AG09319 (cell line): Measurements from ENCODE around the gene SLAIN2.

ENCODE experiments used
- DNase-seq: peaks from one replicate; pipeline ENCODE4 v3.0.0-alpha.2; 2010; ENCODE audit warnings: low read depth; ENCODE audit errors: extremely low read depth
- TF ChIP-seq, protein P1 (sequence below): IDR thresholded peaks from 2 replicates; pipeline ENCODE4 v1.5.1; 2011; ENCODE audit warnings: low read depth, mild to moderate bottlenecking, inconsistent platforms, low read length, moderate library complexity

The SLAIN2 gene

DNA sequence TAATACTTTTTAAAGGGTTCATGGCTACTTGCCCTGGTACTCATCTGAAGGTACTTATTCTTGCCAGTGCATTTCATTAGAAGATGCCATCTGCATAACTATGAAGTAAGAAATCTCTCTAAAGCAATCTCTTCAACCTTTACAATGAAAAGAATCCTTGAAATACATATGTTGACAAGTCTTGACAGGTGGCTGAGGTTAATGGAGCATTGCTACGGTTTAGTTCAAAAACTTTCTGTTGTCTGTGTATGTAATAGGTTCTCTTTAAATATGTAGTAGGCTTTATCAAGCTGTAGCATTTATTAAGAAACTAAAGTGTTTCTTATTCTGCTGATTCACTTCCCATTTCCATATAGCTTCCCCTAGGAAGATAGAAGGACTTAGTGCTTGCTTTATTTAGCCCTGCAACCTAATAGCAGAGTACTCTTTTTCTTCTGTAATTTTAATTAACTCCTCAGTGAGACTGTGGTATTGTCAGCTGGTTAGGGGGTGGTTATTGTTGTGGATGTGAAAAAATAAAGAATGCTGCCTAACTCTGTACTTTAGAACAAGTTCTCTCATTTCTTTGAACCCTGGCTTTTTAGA lies 39.3 kb downstream of the SLAIN2 start:
- TF ChIP-seq, protein P1, sequence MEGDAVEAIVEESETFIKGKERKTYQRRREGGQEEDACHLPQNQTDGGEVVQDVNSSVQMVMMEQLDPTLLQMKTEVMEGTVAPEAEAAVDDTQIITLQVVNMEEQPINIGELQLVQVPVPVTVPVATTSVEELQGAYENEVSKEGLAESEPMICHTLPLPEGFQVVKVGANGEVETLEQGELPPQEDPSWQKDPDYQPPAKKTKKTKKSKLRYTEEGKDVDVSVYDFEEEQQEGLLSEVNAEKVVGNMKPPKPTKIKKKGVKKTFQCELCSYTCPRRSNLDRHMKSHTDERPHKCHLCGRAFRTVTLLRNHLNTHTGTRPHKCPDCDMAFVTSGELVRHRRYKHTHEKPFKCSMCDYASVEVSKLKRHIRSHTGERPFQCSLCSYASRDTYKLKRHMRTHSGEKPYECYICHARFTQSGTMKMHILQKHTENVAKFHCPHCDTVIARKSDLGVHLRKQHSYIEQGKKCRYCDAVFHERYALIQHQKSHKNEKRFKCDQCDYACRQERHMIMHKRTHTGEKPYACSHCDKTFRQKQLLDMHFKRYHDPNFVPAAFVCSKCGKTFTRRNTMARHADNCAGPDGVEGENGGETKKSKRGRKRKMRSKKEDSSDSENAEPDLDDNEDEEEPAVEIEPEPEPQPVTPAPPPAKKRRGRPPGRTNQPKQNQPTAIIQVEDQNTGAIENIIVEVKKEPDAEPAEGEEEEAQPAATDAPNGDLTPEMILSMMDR, result no peak
- no peak for DNase-seq

DNA sequence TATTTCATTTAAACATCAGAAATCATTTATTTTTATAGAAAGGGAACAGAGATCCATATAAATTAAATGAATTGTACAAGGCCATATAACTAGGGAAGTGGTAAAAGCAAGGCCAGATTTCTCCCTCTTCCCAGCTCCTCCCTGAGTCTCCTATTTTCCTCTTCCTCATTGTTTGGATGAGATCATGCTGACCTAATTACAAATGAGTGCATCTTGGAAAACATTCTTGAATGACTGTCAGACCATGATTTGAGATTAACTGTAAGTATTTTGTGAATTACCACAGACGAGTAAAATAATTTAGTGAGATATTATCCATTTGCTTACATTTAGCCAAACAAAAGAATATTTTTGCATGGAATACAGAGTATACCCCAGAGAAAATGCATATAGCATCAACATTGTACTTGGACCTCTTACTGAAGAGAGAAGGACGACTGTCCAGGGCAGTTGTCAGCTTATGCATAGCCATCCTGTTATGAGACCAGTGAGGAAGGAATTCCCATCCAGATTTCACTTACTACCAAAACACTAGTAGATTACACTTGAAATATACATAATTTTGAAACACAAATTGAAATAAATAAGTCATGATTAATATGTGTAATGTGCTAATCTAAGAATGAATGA lies 47.3 kb downstream of the SLAIN2 start:
- TF ChIP-seq, protein P1, result no peak
- DNase-seq, result no peak

DNA sequence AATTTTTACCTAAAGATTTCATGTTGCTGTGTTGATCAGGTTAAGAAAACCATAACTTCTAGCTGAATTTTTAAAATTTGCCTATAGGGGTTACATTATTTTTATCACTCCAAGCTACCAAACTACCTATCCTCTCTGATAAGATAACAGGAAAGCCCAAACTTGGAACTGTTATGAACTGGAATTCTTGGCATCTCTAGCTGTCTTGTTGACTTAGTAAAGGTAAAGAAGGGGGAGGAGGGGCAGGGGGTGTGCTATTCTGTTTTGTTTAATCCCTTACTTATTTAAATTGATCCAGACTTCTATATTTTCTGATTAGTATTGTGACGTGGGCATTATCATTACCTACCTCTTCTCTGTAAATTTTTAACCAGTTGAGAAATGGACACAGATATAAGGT lies 54.7 kb downstream of the SLAIN2 start:
- TF ChIP-seq, protein P1, result no peak

DNA sequence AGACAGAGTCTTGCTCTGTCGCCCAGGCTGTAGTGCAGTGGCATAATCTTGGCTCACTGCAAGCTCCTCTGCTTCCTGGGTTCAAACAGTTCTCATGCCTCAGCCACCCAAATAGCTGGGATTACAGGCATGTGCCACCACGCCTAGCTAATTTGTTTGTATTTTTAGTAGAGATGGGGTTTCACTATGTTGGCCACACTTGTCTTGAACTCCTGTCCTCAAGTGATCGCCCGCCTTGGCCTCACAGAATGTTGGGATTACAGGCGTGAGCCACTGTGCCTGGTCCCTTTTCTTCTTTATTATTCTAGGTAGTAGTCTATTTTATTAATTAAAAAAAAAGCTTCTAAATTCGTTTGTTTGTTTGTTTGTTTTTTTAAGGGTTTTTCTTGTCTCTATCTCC lies 59.1 kb downstream of the SLAIN2 start:
- no peak for DNase-seq
- TF ChIP-seq, protein P1, result no peak

More for the DNA sequence above, 54.7 kb downstream of the SLAIN2 start:
- DNase-seq, result no peak

DNA sequence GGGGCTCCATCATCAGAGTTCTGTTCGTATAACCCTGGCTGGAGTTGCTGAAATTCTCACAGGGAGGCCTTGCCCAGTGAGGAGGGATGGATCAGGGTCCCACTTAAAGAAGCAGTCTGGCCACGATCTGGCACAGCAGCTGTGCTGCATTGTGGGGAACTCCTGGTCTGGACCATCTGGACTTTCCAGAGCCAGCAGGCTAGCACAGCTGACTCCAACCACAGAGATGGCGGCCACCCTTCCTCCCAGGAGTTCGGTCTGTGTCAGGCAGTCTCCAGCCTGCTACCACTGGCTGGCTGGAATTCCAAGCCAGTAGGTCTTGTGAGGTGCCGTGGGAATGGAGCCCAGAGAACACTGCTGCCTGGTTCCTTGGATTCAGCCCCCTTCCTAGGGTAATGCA lies 62.0 kb downstream of the SLAIN2 start:
- DNase-seq, result no peak
- TF ChIP-seq, protein P1, result no peak

DNA sequence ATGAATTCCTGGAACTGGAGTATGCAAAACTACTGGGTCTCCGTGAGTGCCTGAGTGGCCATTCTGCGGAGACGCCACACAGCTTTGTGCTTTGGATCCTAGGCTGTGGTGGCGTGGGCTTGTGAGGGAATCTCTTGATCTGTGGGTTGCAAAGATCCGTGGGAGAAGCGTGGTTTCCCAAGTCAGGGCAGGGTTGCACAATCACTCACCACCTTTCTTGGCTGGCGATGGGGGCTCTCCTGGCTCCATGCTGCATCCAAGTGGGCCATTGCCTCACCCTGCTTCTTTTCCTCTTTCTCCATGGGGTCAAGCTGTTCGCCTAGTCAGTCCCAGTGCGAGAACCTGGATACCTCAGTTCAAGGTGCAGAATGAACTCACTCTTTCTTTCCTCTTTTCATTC lies 62.5 kb downstream of the SLAIN2 start:
- no peak for DNase-seq

DNA sequence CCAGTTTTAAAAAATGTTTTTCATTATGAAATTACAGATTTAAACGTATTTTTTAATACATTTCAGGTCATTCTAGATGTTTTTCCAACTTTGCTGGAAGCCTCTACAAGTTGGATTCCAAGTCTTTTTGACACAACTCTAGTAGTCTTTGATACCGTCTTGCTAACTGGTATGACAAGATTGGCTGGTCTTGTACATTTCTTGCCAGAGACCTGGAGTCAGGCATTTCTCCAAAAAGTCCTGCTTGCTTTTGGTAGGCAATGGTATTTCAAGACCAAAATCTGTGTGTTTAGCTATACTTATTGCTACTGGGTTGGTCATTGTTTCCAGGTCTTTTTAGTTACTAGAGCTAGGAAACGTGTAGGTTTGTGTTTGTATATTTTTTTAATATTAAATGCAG lies 64.6 kb downstream of the SLAIN2 start:
- TF ChIP-seq, protein P1, result no peak
- DNase-seq, result no peak

More for the DNA sequence above, 62.5 kb downstream of the SLAIN2 start:
- TF ChIP-seq, protein P1, result no peak
